Tibial nerve (tissue), 3 donors: ENCODE measurements around the gene OR2A42.
"Not testable (repeated sequence)": the region's sequence is repeated elsewhere in the genome, so short reads cannot be mapped to it uniquely, and the experiment has no call there.

ENCODE experiments used
- POLR2A ChIP-seq, 2 donors: fragments of 450-650 bp; IDR thresholded peaks; one replicate each; pipeline ENCODE4 v1.6.1; 2017; ENCODE audit warnings: antibody characterized with exemption in 2 of 2, mild to moderate bottlenecking in 2 of 2, moderate library complexity in 2 of 2
- TF ChIP-seq, protein P1 (sequence below), 5 experiments: fragments of 200-600 bp in 3 of 5; fragments of 450-650 bp in 2 of 5; sonication (generic) in 3 of 5; IDR thresholded peaks; one replicate each; pipeline ENCODE4 v1.5.1; 2016 to 2019; ENCODE audit warnings: antibody characterized with exemption in 5 of 5, mild to moderate bottlenecking in 3 of 5, moderate library complexity in 2 of 5

GRCh38 chr7:144245372-144245771, 6.0 kb upstream of the OR2A42 start:
- TF ChIP-seq, protein P1, sequence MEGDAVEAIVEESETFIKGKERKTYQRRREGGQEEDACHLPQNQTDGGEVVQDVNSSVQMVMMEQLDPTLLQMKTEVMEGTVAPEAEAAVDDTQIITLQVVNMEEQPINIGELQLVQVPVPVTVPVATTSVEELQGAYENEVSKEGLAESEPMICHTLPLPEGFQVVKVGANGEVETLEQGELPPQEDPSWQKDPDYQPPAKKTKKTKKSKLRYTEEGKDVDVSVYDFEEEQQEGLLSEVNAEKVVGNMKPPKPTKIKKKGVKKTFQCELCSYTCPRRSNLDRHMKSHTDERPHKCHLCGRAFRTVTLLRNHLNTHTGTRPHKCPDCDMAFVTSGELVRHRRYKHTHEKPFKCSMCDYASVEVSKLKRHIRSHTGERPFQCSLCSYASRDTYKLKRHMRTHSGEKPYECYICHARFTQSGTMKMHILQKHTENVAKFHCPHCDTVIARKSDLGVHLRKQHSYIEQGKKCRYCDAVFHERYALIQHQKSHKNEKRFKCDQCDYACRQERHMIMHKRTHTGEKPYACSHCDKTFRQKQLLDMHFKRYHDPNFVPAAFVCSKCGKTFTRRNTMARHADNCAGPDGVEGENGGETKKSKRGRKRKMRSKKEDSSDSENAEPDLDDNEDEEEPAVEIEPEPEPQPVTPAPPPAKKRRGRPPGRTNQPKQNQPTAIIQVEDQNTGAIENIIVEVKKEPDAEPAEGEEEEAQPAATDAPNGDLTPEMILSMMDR (IDR thresholded peaks at IDR 0.05), result not testable (repeated sequence)
- TF ChIP-seq POLR2A (IDR thresholded peaks at IDR 0.05), result not testable (repeated sequence)
